NCI-H1930 (cell line): Measurements from ENCODE around the gene NRP1.
"Not testable (repeated sequence)": the region's sequence is repeated elsewhere in the genome, so short reads cannot be mapped to it uniquely, and the experiment has no call there.

ENCODE experiments used
- DNase-seq, 2 experiments: peaks; one replicate each; lab custom pipeline; 2025; lab: John Stamatoyannopoulos, UW

The NRP1 gene

GRCh38 chr10:33150146-33150545 is 184.3 kb downstream of the NRP1 start:
- no peak for DNase-seq

DNA sequence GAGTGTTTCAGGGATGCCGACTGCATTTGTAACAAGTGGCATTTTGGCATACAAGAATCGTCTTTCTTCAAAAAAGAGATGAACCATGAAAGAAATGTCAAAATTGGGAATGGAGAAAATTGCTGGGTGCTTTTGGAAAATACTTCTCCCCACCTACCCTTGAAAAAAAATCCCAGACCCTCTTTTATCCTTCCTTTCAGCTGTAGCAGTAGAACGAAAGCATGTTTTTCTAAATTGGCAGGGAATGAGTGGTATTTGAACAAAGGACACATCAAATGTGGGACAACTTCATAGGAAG is 187.5 kb downstream of the NRP1 start:
- DNase-seq = no peak

DNA sequence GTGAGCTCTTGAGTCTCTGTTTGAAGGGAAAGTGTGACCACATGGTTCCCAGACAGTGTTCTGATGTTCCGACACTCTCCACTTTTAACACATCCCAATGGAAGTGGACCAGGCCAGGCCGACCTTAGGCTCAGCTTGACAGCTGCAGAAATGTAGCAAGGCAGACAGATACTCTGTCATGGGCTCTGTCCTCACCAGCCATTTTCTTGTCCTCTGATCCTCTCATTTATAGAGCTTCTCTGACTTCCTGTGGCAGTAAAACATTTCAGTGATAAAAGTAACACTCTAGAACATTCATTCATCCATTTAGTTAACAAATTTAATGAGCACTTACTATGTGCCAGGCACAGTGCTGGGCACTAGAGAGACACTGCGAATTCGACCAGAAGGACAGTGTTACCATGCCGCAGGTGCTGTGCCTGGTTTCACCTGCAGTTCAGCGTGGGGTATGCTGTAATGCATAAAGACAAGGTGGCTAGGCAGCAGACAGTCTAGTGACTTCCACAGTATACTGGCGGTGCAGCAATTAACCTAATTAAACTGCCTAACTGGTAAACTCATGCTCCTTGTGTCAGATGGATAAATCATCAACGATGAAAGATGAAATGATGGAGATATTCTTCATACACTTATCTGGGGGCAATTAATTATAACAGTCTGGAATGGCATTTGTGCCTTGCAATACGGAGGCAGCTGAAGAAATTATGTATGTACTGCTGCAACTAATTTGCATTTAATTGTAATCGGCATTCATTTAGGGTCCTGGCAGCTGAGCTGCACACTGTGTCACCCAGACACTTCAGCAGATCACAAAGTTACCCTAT is 188.1 kb downstream of the NRP1 start:
- no peak for DNase-seq

DNA sequence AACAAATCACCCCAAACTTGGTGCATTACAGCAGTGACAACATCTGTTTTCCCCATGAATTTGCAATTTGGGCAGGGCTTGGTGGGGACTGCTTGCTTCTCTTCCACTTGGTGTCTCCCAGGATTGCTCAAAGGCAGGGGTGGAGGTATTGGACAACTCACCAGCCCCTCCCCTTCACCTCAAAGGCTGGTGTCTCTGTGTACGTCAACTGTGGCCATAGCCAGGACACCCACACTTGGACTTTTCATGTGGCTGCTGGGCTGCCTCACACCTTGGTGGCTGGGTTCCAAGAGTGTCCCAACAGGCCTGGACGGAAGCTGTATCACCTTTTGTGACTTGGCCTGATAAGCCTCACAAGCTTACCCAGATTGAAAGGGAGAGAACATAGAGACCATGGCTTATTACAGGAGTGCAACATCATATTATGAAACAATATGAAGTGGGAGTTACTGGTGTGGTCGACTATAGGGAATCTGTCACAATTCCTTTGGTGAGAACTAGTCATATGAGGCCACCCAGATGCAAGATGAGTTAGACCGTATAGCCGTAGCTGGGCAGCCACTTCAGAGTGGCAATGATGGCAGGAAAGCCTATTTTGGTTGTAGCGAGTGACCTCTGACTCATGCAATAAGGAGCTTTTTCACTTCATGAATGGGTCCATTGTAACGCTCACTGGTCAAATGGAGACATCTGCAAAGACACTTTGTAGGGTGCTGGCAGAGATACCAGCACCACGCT is 188.8 kb downstream of the NRP1 start:
- no peak for DNase-seq

GRCh38 chr10:33143160-33143728 is 191.2 kb downstream of the NRP1 start:
- DNase-seq = no peak

DNA sequence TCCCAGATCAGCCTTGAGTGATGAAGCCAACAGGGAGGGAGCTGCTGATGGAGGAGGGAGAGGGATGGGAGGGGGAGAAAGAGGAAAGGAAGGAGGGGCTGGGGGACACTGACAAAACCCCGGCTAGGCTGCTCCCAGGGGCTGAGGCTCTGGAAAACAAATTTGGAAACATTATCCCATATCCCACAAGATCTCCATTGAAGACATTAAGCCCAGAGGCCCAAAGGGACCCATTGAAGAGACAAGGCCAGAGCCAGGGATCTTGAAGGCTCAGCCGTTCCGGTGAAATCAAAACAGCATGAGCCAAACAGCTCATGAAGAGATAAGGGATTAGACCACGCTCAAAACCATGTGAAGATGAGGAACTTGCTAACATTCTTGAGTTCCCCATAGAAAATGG is 192.2 kb downstream of the NRP1 start:
- no peak for DNase-seq

DNA sequence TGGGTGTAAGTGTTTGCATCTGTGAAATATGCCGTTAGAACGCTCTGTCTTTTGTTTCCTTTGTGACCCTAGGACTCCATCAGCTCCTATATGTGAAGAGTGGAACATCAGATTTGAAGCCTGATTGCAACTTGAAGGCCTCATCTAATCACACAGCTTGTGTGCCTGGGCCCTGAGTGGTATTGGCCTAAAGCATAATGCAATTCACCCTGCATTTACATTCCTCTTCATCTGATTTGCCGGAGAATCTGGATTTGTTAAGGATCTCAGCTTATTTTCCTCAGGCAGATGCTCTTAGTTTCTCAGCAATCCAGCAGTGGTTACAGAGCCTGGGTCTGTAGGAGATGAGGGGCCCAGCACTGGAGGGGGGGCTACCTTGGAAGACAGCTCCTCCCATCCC is 193.2 kb downstream of the NRP1 start:
- no peak for DNase-seq

- DNase-seq = no peak
Observed at GRCh38 chr10:33139181-33139646, 195.3 kb downstream of the NRP1 start.

DNA sequence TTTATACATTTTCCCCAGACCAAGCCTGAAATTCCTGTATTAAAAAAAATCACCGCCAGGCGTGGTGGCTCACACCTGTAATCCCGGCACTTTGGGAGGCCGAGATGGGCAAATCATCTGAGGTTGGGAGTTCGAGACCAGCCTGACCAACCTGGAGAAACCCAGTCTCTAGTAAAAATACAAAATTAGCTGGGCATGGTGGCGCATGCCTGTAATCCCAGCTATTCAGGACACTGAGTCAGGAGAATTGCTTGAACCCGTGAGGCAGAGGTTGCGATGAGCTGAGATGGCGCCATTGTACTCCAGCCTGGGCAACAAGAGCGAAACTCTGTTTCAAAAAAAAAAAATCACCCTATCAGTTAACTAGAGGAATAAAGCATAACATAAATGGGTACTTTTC is 195.8 kb downstream of the NRP1 start:
- DNase-seq = not testable (repeated sequence)

GRCh38 chr10:33137356-33138005 is 197.0 kb downstream of the NRP1 start:
- DNase-seq = no peak

- no peak for DNase-seq
Observed at GRCh38 chr10:33136781-33137180, 197.7 kb downstream of the NRP1 start.

GRCh38 chr10:33136271-33136670 is 198.2 kb downstream of the NRP1 start:
- DNase-seq = no peak

GRCh38 chr10:33134011-33134751 is 200.3 kb downstream of the NRP1 start:
- no peak for DNase-seq

DNA sequence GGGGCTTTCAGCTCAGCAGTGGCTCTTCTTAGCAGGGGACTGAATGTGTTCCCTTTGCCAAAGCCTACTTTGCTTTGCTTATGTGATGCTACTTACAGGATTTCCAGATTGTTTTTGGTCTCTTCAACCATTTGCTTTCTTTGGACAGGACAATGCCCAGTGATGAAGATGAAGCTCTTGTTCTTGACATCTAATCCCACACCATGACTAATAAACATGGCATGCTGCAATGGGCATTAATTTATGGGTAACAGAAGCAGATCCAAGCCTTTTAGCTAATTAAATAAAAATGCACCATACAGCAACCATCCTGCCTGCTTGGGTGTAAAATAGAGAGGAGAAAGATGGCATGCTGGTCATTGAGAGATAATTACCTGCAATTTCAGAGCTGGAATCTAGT is 200.9 kb downstream of the NRP1 start:
- no peak for DNase-seq

GRCh38 chr10:33132626-33133025 is 201.8 kb downstream of the NRP1 start:
- no peak for DNase-seq

DNA sequence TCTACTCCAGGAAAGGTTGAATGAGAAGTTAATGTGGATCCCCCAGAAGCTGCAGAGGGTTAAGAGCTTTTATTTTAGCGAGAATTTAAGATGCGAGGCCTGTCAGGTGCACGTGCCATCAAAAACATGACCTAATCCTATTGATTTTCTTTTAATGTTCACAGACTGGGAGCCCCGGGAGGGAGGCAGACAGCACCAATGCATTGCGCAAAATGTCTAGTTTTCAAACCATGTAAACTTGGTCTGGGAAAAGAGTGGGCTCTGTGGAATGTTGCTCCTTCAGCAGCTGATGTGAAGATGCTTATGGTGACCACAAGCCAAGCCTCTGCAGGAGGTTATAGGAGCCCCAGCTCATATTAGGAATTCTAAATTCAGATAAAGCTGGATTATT is 204.5 kb downstream of the NRP1 start:
- no peak for DNase-seq

DNA sequence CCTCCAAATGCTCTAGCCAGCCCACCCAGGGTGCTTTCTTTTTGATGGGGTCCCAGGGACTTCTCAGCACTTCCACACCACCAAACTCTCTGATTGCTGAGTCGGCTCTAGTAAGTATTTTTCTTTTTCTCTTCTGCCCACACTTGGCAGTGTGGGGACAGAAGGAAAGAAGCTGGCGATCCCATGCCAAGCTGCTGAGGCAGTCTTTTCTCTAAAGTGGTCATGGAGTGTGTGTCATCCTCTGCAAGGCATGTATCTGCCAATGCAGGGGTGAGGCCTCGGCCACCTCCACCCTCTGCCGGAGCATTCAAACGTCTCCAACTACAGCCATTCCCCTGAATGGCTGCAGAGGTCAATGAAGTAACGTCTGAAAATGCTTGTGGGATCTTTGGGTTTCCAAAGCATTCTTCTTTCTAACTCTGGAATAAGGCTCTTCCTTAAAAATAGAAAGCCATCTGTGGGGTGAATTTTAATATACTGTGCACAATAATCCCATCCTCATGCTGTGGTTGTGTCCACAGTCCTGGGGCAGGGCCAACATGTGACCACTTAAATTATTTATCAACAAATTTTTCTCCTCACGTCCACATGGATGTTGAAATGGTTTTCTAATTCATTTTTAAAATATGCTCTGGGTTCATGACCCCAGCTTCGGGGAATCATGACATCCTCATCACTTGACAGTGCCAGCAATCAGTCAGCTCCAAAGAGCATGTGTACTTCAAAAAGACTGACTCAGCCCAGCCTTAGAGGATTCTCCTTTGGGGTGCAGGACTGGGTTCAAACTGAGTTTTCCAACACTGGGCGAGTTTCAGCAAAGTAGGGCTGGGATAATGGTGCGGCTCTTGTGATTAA is 205.1 kb downstream of the NRP1 start:
- DNase-seq = no peak

DNA sequence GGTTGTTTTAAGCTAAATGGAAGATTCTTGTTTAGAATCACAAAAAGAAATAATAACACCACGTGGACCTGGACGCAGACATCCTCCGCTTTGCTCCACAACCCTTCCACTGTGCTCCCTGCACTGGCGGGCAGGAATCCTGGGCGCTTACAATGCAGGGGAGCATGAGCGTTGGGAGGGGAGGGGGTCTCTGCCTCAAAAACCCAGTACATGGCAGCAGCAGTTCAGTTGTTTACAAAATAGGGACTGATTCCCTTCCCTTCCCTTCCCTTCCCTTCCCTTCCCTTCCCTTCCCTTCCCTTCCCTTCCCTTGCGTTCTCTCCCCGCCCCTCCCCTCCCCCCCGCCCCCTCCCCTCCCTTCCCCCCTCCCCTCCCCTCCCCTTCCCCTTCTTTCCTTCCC is 206.8 kb downstream of the NRP1 start:
- DNase-seq = no peak
